H9 (cell line): ENCODE results near the gene SPHK2. TPM values are rescaled to one million over a fixed set of nuclear protein-coding genes. Genes with fewer than 3 reads are reported as not detected.

Experiments used
- DNase-seq: peaks from one replicate; pipeline ENCODE4 v3.0.0-alpha.2; 2017
- H2AFZ ChIP-seq: one replicate; pipeline ENCODE4 v1.6.1; 2013; ENCODE audit warnings: mild to moderate bottlenecking, low read length, control low read depth, moderate library complexity
- H2AK5ac ChIP-seq: 2 replicates; pipeline ENCODE4 v1.6.1; 2013; ENCODE audit warnings: low read length, control low read depth, mixed read lengths; ENCODE audit not compliant: insufficient read length
- H2BK120ac ChIP-seq: one replicate; pipeline ENCODE4 v1.6.1; 2013; ENCODE audit warnings: low read depth, mild to moderate bottlenecking, low read length, control low read depth, inconsistent platforms; ENCODE audit not compliant: poor library complexity, severe bottlenecking
- H2BK12ac ChIP-seq: 2 replicates; pipeline ENCODE4 v1.6.1; 2013; ENCODE audit warnings: low read length, control low read depth, mixed read lengths, low read depth; ENCODE audit not compliant: insufficient read length
- H2BK15ac ChIP-seq: 2 replicates; pipeline ENCODE4 v1.6.1; 2013; ENCODE audit warnings: low read depth, low read length, control low read depth
- H2BK20ac ChIP-seq: one replicate; pipeline ENCODE4 v1.6.1; 2013; ENCODE audit warnings: low read depth, mild to moderate bottlenecking, low read length, control low read depth, inconsistent platforms; ENCODE audit not compliant: poor library complexity, severe bottlenecking
- H2BK5ac ChIP-seq: 2 replicates; pipeline ENCODE4 v1.6.1; 2013; ENCODE audit warnings: low read length, control low read depth, mixed read lengths; ENCODE audit not compliant: insufficient read length
- H3K14ac ChIP-seq: 2 replicates; pipeline ENCODE4 v1.6.1; 2013; ENCODE audit warnings: low read length, control low read depth; ENCODE audit not compliant: insufficient read depth
- H3K18ac ChIP-seq: 2 replicates; pipeline ENCODE4 v1.6.1; 2013; ENCODE audit warnings: low read depth, mild to moderate bottlenecking, mixed read lengths, low read length, control low read depth; ENCODE audit not compliant: insufficient read length
- H3K23ac ChIP-seq: 2 replicates; pipeline ENCODE4 v1.6.1; 2013; ENCODE audit warnings: low read length, control low read depth, mixed read lengths, low read depth; ENCODE audit not compliant: insufficient read length
- H3K23me2 ChIP-seq: 2 replicates; pipeline ENCODE4 v1.6.1; 2013; ENCODE audit warnings: low read depth, mild to moderate bottlenecking, mixed read lengths, low read length, control low read depth; ENCODE audit not compliant: insufficient read length, poor library complexity, severe bottlenecking
- H3K27ac ChIP-seq: 2 replicates; pipeline ENCODE4 v1.5.1; 2013; ENCODE audit warnings: low read length, control low read depth, mixed read lengths, low read depth; ENCODE audit not compliant: insufficient read length
- H3K27me3 ChIP-seq: 2 replicates; pipeline ENCODE4 v1.6.1; 2013; ENCODE audit warnings: low read length, control low read depth, inconsistent platforms; ENCODE audit not compliant: insufficient read depth
- H3K4ac ChIP-seq: 2 replicates; pipeline ENCODE4 v1.6.1; 2013; ENCODE audit warnings: low read depth, mild to moderate bottlenecking, control low read depth, inconsistent platforms, low read length, moderate library complexity
- H3K4me1 ChIP-seq: 2 replicates; pipeline ENCODE4 v1.6.1; 2013; ENCODE audit warnings: low read length, control low read depth, inconsistent platforms; ENCODE audit not compliant: insufficient read depth
- H3K4me2 ChIP-seq: 2 replicates; pipeline ENCODE4 v1.6.1; 2013; ENCODE audit warnings: low read length, control low read depth, mixed read lengths; ENCODE audit not compliant: insufficient read length, insufficient read depth
- H3K56ac ChIP-seq: 2 replicates; pipeline ENCODE4 v1.6.1; 2013; ENCODE audit warnings: low read depth, mild to moderate bottlenecking, mixed read lengths, low read length, control low read depth; ENCODE audit not compliant: insufficient read length
- H3K79me1 ChIP-seq: 2 replicates; pipeline ENCODE4 v1.6.1; 2013; ENCODE audit warnings: low read depth, mild to moderate bottlenecking, moderate library complexity, low read length, control low read depth, inconsistent platforms; ENCODE audit not compliant: insufficient read depth, poor library complexity, severe bottlenecking
- H3K79me2 ChIP-seq: 2 replicates; pipeline ENCODE4 v1.6.1; 2013; ENCODE audit warnings: low read length, control low read depth, inconsistent platforms; ENCODE audit not compliant: insufficient read depth
- H3K9ac ChIP-seq: 2 replicates; pipeline ENCODE4 v1.6.1; 2013; ENCODE audit warnings: low read length, control low read depth, mixed read lengths; ENCODE audit not compliant: insufficient read length; ENCODE audit errors: extremely low read depth
- H3K9me3 ChIP-seq: one replicate; pipeline ENCODE4 v1.6.1; 2013; ENCODE audit warnings: low read depth, low read length, inconsistent platforms; ENCODE audit not compliant: control insufficient read depth
- H3T11ph ChIP-seq: one replicate; pipeline ENCODE4 v1.6.1; 2013; ENCODE audit warnings: mild to moderate bottlenecking, low read length, control low read depth, inconsistent platforms
- H4K20me1 ChIP-seq: one replicate; pipeline ENCODE4 v1.6.1; 2013; ENCODE audit not compliant: control insufficient read depth, insufficient read length, insufficient read depth
- H4K5ac ChIP-seq: 2 replicates; pipeline ENCODE4 v1.6.1; 2013; ENCODE audit warnings: low read depth, mild to moderate bottlenecking, mixed read lengths, low read length, control low read depth; ENCODE audit not compliant: insufficient read length
- H4K8ac ChIP-seq: replicated peaks from 2 replicates; pipeline ENCODE4 v1.6.1; 2013; ENCODE audit warnings: low read length, control low read depth, mixed read lengths, low read depth; ENCODE audit not compliant: insufficient read length
- H4K91ac ChIP-seq: 2 replicates; pipeline ENCODE4 v1.6.1; 2013; ENCODE audit warnings: low read depth, mild to moderate bottlenecking, moderate library complexity, mixed read lengths, low read length, control low read depth; ENCODE audit not compliant: insufficient read length
- H3K27ac Mint-ChIP-seq, 3 experiments: 2 replicates in 2 of 3; 3 replicates in 1 of 3; pipeline ENCODE4 v1.8.0; 2020 to 2021; ENCODE audit warnings: mixed read lengths in 3 of 3, mild to moderate bottlenecking in 1 of 3, moderate library complexity in 1 of 3
- H3K27me3 Mint-ChIP-seq: 2 replicates; pipeline ENCODE4 v1.8.0; 2021; ENCODE audit warnings: low read depth, mild to moderate bottlenecking, moderate library complexity, mixed read lengths
- H3K36me3 Mint-ChIP-seq, 3 experiments: 2 replicates in 2 of 3; 3 replicates in 1 of 3; pipeline ENCODE4 v1.8.0; 2020 to 2021; ENCODE audit warnings: low read depth in 3 of 3, mixed read lengths in 3 of 3; ENCODE audit not compliant: insufficient read depth in 1 of 3
- H3K4me1 Mint-ChIP-seq, 2 experiments: 2 replicates each; pipeline ENCODE4 v1.8.0; 2020; ENCODE audit warnings: mixed read lengths in 2 of 2
- H3K4me3 Mint-ChIP-seq, 2 experiments: 2 replicates in 1 of 2; 3 replicates in 1 of 2; pipeline ENCODE4 v1.8.0; 2020 to 2021; ENCODE audit warnings: mild to moderate bottlenecking in 2 of 2, mixed read lengths in 2 of 2, moderate library complexity in 1 of 2
- H3K9me3 Mint-ChIP-seq, 2 experiments: 2 replicates in 1 of 2; 3 replicates in 1 of 2; pipeline ENCODE4 v1.8.0; 2020; ENCODE audit warnings: mild to moderate bottlenecking in 2 of 2, mixed read lengths in 2 of 2, moderate library complexity in 1 of 2
- WGBS: extraction: QIAGEN DNeasy Blood & Tissue Kit; methylation state at CpG from one replicate; pipeline ENCODE4 v1.1.7; 2013; ENCODE audit warnings: missing lambda C conversion rate, low lambda C conversion rate, mixed read lengths; ENCODE audit not compliant: insufficient read length; ENCODE audit errors: extremely low coverage; 5-methylcytosine and 5-hydroxymethylcytosine counted together
- total RNA-seq: library from RNA; stranded (reverse); gene quantifications from 2 replicates; pipeline ENCODE4 v1.2.1, GENCODE V29; 2021
- TF ChIP-seq, protein P1 (sequence below): fragments of 200-600 bp; sonication (generic); conservative IDR thresholded peaks from 3 replicates; pipeline ENCODE4 v1.8.0; 2021; ENCODE audit warnings: antibody characterized with exemption, mild to moderate bottlenecking

The SPHK2 gene
- total RNA-seq, 1 experiment from 2014 or later = 57.2 TPM

DNA sequence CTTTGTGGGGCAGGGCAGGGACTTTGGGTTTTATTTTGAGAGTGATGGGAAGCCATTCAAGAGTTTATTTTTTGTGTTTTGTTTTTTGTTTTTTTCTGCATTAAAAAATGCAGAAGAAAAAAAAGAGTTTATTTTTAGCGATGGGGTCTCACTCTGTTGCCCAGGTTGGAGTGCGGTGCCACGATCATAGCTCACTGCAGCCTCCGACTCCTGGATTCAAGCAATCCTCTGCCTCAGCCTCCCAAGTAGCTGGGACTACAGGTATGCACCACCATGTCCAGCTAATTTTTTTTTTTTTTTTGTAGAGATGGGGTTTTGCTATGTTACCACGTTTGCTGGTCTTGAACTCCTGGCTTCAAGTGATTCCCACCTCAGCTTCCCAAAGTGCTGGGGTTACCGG lies 39.2 kb downstream of the SPHK2 start:
- Mint-ChIP-seq H3K36me3 (peaks cover 0 to 6% (median 5%) of the 10 kb centered on the region in 3 experiments; a peak in 2 of 7 replicates), H3K27me3 (peaks cover 16% of the 10 kb centered on the region), H3K4me1 (peaks cover 13 to 14% of the 10 kb centered on the region in 2 experiments), H3K27ac (no peak overlapping the region), H3K9me3 (peaks cover 5 to 6% of the 10 kb centered on the region in 2 experiments; a peak in 3 of 5 replicates), H3K4me3 (no peak overlapping the region)
- no peak overlapping the region for H2BK20ac ChIP-seq
- no peak overlapping the region for H3K18ac ChIP-seq
- H3K4me2 ChIP-seq = no peak overlapping the region
- H2AFZ ChIP-seq = no peak overlapping the region
- no peaks in the 10 kb centered on the region for H3K23me2 ChIP-seq
- H4K20me1 ChIP-seq = no peaks in the 10 kb centered on the region
- no peak overlapping the region for H2BK15ac ChIP-seq
- no CpG with 5 or more reads among the region's 6 CpGs for WGBS
- TF ChIP-seq, protein P1, sequence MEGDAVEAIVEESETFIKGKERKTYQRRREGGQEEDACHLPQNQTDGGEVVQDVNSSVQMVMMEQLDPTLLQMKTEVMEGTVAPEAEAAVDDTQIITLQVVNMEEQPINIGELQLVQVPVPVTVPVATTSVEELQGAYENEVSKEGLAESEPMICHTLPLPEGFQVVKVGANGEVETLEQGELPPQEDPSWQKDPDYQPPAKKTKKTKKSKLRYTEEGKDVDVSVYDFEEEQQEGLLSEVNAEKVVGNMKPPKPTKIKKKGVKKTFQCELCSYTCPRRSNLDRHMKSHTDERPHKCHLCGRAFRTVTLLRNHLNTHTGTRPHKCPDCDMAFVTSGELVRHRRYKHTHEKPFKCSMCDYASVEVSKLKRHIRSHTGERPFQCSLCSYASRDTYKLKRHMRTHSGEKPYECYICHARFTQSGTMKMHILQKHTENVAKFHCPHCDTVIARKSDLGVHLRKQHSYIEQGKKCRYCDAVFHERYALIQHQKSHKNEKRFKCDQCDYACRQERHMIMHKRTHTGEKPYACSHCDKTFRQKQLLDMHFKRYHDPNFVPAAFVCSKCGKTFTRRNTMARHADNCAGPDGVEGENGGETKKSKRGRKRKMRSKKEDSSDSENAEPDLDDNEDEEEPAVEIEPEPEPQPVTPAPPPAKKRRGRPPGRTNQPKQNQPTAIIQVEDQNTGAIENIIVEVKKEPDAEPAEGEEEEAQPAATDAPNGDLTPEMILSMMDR = no peak
- no peak overlapping the region for H3K4ac ChIP-seq
- H3K14ac ChIP-seq = no peak overlapping the region
- no peaks in the 10 kb centered on the region for H3K27me3 ChIP-seq
- no peak overlapping the region for H4K91ac ChIP-seq
- H3T11ph ChIP-seq = no peak overlapping the region
- H2AK5ac ChIP-seq = no peak overlapping the region
- no peak overlapping the region for H2BK5ac ChIP-seq
- H2BK120ac ChIP-seq = no peak overlapping the region
- no peak overlapping the region for H4K5ac ChIP-seq
- no peak overlapping the region for H3K56ac ChIP-seq
- H3K4me1 ChIP-seq = no peaks in the 10 kb centered on the region
- DNase-seq = no peak
- H3K9ac ChIP-seq = no peak overlapping the region
- no peaks in the 10 kb centered on the region for H3K79me2 ChIP-seq
- H2BK12ac ChIP-seq = no peak overlapping the region
- no peaks in the 10 kb centered on the region for H3K9me3 ChIP-seq
- no peak overlapping the region for H3K27ac ChIP-seq
- H4K8ac ChIP-seq = no peak overlapping the region
- no peak overlapping the region for H3K23ac ChIP-seq
- no peaks in the 10 kb centered on the region for H3K79me1 ChIP-seq
